ENCODE measurements around the gene METTL22. TPM values are rescaled to one million over a fixed set of nuclear protein-coding genes. Genes with fewer than 3 reads are reported as not detected.
A peak's percentile ranks its signal among the peaks of the same experiment; 100 is the strongest.

The METTL22 gene
- total RNA-seq, 4 donors from 2014 or later: 30.0 to 71.0 (median 53.9) TPM

DNA sequence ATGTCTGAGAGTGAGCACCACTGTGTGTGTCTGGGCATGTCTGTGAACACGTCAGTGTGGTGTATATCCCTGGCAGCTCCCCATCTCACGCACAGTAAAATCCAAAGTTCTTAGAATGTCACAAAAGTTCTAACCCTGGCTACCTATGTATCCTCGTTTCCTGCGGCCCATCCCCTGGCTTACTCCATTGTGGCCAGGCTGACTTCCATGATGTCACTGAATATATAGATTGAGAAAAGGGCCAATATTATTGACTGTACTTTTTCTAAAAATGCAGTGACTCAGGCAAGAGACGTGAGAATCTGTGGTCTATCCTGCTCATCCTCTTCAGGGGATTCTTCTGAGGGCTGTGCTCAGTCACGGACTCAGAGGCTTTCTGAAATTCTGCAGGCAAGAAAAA lies 963 bp upstream of the METTL22 start:
- in situ Hi-C loops (cut with MboI; ENCODE audit: low pct_ligation_motif_present in 1 of 4, low pct_unique_long_range_greater_than_20kb in 1 of 4, low sequenced_read_pairs in 3 of 4): no loop called here
- Histone ChIP-seq H3K36me3 (peaks cover 0 to 4% (median 1%) of the 10 kb centered on the region in 4 donors), H3K4me1 (peaks cover 0 to 14% (median 4%) of the 10 kb centered on the region in 4 donors), H3K27me3 (no peaks in the 10 kb centered on the region), H3K27ac (no peak overlapping the region), H3K9me3 (no peaks in the 10 kb centered on the region), H3K4me3 (no peak overlapping the region)
- WGBS, 2 donors (ENCODE audit: low coverage in 1 of 2): 64 to 87% methylated on average over 6 of the region's 6 CpGs
- TF ChIP-seq POLR2AphosphoS5 (IDR thresholded peaks at IDR 0.05): no peak
- TF ChIP-seq POLR2A (IDR thresholded peaks at IDR 0.05): no peak
- TF ChIP-seq EP300 (IDR thresholded peaks at IDR 0.05; ENCODE audit: low read depth): no peak
- no peak for TF ChIP-seq CTCF (IDR thresholded peaks at IDR 0.05)
- intact Hi-C loops (cut with DNase I; ENCODE audit: low total_unique reads): no loop called here
- no peak for DNase-seq

- Histone ChIP-seq H3K4me3 (peak overlapping the region; percentile 51 to 99 (median 80)), H3K9me3 (no peaks in the 10 kb centered on the region), H3K4me1 (peaks cover 0 to 14% (median 4%) of the 10 kb centered on the region in 4 donors), H3K36me3 (peaks cover 0 to 9% (median 4%) of the 10 kb centered on the region in 4 donors), H3K27ac (peak overlapping the region; percentile 69 to 92 (median 81)), H3K27me3 (no peaks in the 10 kb centered on the region)
- WGBS, 2 donors (ENCODE audit: low coverage in 1 of 2): 17 to 33% methylated on average over 7 to 10 of the region's 12 CpGs
- in situ Hi-C loops (cut with MboI; ENCODE audit: low pct_ligation_motif_present in 1 of 4, low pct_unique_long_range_greater_than_20kb in 1 of 4, low sequenced_read_pairs in 3 of 4): no loop called here
- no peak for DNase-seq
- intact Hi-C loops (cut with DNase I; ENCODE audit: low total_unique reads): no loop called here
- TF ChIP-seq EP300 (IDR thresholded peaks at IDR 0.05; ENCODE audit: low read depth): no peak
Measured at GRCh38 chr16:8621222-8621571, 301 bp upstream of the METTL22 start.

GRCh38 chr16:8622315-8622656 lies 788 bp downstream of the METTL22 start:
- TF ChIP-seq EP300 (IDR thresholded peaks at IDR 0.05; ENCODE audit: low read depth) (no peak), POLR2A (IDR thresholded peaks at IDR 0.05) (no peak), CTCF (IDR thresholded peaks at IDR 0.05) (no peak), POLR2AphosphoS5 (IDR thresholded peaks at IDR 0.05) (no peak)
- Histone ChIP-seq H3K27ac (peak overlapping the region in 3 of 4 donors; percentile 69 to 92 (median 80)), H3K4me1 (peaks cover 0 to 14% (median 4%) of the 10 kb centered on the region in 4 donors), H3K27me3 (no peaks in the 10 kb centered on the region), H3K4me3 (peak overlapping the region; percentile 51 to 99 (median 80)), H3K9me3 (no peaks in the 10 kb centered on the region), H3K36me3 (peaks cover 0 to 16% (median 8%) of the 10 kb centered on the region in 4 donors)
- WGBS, 2 donors (ENCODE audit: low coverage in 1 of 2): 6 to 17% methylated on average over 1 to 4 of the region's 4 CpGs
- intact Hi-C loops (cut with DNase I; ENCODE audit: low total_unique reads): no loop called here
- in situ Hi-C loops (cut with MboI; ENCODE audit: low pct_ligation_motif_present in 1 of 4, low pct_unique_long_range_greater_than_20kb in 1 of 4, low sequenced_read_pairs in 3 of 4): no loop called here
- DNase-seq: no peak

- Histone ChIP-seq H3K4me1 (peaks cover 0 to 14% (median 4%) of the 10 kb centered on the region in 4 donors), H3K27ac (no peak overlapping the region), H3K9me3 (no peaks in the 10 kb centered on the region), H3K4me3 (no peak overlapping the region), H3K36me3 (peaks cover 0 to 27% (median 14%) of the 10 kb centered on the region in 4 donors), H3K27me3 (no peaks in the 10 kb centered on the region)
- in situ Hi-C loops (cut with MboI; ENCODE audit: low pct_ligation_motif_present in 1 of 4, low pct_unique_long_range_greater_than_20kb in 1 of 4, low sequenced_read_pairs in 3 of 4) (no loop called here), intact Hi-C loops (cut with DNase I; ENCODE audit: low total_unique reads) (no loop called here)
- TF ChIP-seq POLR2AphosphoS5 (IDR thresholded peaks at IDR 0.05): no peak
- TF ChIP-seq EP300 (IDR thresholded peaks at IDR 0.05; ENCODE audit: low read depth): no peak
- TF ChIP-seq CTCF (IDR thresholded peaks at IDR 0.05): no peak
- no peak for TF ChIP-seq POLR2A (IDR thresholded peaks at IDR 0.05)
- DNase-seq: no peak
Measured at GRCh38 chr16:8623634-8624033, 2.1 kb downstream of the METTL22 start.

DNA sequence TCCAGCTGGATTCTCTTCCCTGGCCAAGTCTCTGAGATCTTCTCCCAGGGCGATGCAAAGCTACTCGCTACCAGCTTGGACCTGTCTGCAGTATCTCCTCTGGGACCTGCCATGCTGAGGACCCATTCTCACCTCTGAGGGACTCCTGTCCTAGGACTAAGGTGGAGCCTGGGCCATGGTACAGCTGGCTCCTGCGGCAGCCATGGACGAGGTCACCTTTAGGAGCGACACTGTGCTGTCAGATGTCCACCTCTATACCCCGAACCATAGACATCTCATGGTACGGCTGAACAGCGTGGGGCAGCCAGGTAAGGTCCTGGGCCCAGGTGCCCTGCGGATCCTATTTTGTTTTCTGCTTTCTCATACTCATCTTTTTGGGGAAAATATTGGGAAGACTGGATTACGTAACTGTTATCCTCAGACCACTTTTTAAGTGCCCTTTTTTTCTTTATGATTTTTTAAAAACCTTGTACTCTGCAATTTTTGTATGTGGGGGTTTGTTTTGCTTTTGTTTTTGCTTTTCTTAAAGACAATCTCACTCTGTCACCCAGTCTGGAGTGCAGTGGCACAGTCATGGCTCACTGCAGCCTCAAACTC lies 4.1 kb downstream of the METTL22 start:
- WGBS, 2 donors (ENCODE audit: low coverage in 1 of 2): 90 to 95% methylated on average over 2 to 10 of the region's 10 CpGs
- Histone ChIP-seq H3K27me3 (no peaks in the 10 kb centered on the region), H3K9me3 (no peaks in the 10 kb centered on the region), H3K4me3 (no peak overlapping the region), H3K4me1 (peaks cover 0 to 14% (median 4%) of the 10 kb centered on the region in 4 donors), H3K27ac (no peak overlapping the region), H3K36me3 (peaks cover 0 to 45% (median 22%) of the 10 kb centered on the region in 4 donors)
- in situ Hi-C loops (cut with MboI; ENCODE audit: low pct_ligation_motif_present in 1 of 4, low pct_unique_long_range_greater_than_20kb in 1 of 4, low sequenced_read_pairs in 3 of 4) (no loop called here), intact Hi-C loops (cut with DNase I; ENCODE audit: low total_unique reads) (no loop called here)
- TF ChIP-seq POLR2AphosphoS5 (IDR thresholded peaks at IDR 0.05) (no peak), EP300 (IDR thresholded peaks at IDR 0.05; ENCODE audit: low read depth) (no peak), CTCF (IDR thresholded peaks at IDR 0.05) (no peak), POLR2A (IDR thresholded peaks at IDR 0.05) (no peak)
- DNase-seq: no peak

All from transverse colon (tissue), 4 donors.